GM18499 (cell line): Measurements from ENCODE around the gene NUDT8.
"Not testable (repeated sequence)": the region's sequence is repeated elsewhere in the genome, so short reads cannot be mapped to it uniquely, and the experiment has no call there.

Source experiments
- ATAC-seq: cut with Tn5 transposase; IDR thresholded peaks from one replicate; pipeline ENCODE4 v1.9.1; 2021; ENCODE audit warnings: moderate number of reproducible peaks; ENCODE audit not compliant: insufficient read depth, unreplicated experiment

NUDT8 gene

DNA sequence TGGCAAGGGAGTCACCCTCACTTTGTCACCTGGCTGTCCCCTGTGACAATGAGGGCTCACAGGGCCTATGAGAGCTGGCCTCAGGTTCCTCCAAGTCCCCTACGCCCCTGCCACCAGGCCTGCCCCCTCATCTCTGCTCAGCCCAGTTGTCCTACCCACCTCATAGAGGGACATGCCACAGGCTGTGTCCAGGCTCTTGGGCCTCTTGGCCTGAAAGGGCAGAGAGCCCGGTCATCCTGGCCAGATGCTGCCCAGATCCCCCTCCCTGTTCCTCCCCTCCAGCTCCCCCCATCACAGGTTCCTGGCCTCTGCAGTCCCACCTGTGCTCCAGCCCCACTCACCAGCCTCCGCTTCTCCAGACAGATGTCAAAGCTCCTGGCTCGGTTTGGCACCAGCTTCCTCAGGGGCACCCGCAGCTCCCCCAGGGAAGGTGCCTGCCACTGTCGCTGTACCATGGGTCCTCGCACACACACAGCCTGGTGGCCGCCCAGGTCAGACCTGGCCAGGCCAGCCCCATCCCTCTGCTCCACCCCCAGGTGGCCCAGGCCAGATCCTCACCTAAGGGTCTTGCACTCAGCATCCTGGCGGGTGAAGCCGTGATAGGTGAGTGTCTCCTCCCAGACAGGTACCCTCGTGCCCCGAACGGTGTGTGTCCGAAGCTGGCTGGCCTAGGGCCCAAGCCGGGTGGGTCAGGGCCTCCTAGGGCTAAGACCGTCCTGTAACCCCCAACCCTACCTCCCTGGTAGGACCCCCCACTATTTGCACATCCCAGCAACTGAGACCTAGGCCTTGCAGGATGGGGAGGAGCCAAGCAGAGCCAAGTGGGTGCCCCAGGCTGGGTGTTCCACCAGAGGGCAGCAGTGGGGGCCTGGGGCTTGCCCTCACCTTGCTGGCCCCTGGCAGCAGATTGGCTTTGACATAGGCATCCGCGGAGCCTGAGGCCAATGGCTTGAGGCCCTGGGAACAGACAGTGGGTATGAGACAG is 14.7 kb downstream of the NUDT8 start:
- no peak for ATAC-seq

DNA sequence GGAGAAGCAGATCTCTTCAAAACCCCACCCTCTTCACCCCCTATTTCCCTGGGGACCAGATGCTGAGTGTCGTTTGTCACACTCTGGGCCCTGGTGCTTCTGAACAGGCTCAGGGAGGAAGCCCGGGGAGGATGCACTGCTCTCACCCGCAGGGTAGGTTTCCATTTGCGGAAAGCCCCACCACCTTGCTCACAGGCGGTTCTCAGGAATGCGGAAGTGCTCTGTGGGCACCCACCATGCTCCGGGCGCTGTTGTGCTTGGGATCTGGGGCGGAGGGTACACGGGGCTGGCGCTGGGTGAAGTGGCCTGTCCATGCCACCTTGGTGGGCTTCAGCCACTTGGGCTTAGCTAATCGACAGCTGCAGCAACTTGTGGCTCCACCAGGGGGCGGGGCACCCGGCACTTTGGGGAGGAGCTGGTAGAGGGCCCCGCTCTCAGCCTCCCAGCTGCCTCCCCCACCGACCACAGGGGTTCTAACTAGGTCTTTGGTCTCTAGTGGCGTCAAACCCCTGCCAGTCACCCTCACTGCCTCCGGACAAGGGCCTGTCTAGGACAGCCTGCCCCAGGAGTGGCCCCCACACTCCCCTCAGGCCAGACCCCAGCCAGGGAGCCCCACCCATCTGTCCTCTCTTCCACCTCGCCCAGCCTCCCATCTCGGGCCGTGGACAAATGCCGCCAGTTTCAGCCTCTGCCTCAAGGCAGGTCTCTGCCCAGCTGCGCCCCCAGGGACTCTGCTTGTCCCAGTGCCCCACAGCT is 15.6 kb downstream of the NUDT8 start:
- peak; percentile 61 for ATAC-seq

DNA sequence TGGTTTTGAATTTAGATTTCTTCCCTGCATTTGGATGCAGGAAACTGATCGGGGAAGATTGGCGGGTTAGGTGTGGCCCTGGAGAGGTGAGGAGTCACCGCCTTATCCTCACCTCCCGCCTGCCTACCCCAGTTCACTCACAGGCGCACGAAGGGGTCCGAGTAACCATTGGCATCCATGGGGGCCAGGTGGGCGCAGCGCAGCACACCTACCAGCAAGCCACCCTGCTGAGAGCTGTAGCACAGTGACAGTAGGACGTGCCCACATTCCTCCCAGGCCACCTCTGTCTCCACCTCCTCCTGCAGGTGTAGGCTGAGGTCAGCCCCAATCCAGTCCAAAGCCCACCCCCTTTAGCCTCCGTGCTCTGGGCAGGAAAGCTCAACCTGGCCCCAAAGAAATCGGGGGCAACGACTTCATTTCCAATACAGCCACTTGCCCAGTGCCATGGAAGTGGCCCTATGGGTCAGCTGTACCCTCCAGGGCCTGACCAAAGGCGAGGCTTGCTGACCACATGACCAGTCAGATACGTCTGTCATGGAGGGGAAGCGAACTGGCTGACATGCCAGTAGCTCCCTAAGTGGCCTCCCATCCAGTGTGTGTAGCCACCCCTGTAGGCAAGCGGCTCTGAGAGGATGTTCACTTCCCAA is 16.3 kb downstream of the NUDT8 start:
- ATAC-seq = no peak

DNA sequence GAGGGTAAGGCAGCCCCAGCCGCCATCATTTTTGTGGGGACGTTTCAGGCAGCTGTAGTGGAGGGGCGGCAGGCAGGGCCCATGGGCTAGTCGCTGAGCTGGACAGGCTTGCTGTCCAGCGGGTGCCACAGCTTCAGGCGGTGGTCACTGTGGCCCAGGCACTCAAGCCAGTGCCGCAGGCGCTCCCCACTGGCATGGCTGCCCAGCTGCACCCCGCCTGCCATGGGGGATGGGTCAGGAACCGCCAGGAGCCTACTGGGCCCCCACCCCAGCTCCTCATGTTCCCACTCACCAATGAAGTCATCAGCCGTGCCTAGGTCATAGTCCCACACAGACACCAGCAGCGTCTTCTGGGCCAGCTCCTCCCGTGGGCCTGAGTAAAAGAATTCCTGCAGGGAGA is 17.0 kb downstream of the NUDT8 start:
- no peak for ATAC-seq

DNA sequence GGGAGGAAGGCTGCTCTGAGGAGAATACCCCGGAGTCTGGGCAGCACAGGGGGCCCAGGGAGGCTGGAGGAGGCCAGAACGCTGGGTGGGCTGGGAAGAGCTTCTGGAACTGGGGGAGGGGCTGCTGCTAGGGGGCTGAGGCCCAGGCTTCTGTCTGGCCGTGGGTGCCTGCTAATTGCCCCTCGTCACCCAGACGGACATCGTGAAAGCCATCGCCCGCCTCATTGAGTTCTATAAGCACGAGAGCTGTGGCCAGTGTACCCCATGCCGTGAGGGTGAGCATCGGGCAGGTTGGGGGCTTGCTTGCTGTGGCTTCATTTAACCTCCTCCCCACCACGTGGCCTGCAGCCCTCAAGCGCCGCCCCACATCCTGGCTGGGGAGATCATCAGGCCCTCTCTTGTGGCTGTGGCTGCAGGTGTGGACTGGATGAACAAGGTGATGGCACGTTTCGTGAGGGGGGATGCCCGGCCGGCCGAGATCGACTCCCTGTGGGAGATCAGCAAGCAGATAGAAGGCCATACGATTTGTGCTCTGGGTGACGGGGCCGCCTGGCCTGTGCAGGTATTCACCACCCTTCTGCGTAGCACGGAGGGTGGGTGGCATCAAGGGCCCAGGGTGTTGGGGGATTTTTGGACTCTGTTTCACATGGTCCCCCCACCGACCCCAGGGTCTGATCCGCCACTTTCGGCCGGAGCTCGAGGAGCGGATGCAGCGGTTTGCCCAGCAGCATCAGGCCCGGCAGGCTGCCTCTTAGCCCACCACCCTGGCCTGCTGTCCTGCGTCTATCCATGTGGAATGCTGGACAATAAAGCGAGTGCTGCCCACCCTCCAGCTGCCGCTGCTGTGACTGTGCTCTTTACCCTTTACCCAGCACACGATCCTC is 17.8 kb downstream of the NUDT8 start:
- ATAC-seq = no peak

DNA sequence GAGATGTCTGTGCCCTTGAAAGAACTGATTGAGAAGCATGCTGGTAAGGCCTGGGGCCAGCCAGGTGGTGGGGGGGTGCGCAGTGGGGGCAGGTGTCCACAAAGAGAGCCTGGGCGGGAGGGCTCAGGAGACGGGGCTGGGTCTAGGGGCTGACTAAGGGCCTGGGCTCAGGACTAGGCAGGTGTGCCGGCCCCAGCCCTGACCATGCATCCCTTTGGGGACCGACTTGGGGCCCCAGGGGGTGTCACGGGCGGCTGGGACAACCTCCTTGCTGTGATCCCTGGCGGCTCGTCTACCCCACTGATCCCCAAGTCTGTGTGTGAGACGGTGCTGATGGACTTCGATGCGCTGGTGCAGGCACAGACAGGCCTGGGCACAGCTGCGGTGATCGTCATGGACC is 18.6 kb downstream of the NUDT8 start:
- ATAC-seq = no peak

DNA sequence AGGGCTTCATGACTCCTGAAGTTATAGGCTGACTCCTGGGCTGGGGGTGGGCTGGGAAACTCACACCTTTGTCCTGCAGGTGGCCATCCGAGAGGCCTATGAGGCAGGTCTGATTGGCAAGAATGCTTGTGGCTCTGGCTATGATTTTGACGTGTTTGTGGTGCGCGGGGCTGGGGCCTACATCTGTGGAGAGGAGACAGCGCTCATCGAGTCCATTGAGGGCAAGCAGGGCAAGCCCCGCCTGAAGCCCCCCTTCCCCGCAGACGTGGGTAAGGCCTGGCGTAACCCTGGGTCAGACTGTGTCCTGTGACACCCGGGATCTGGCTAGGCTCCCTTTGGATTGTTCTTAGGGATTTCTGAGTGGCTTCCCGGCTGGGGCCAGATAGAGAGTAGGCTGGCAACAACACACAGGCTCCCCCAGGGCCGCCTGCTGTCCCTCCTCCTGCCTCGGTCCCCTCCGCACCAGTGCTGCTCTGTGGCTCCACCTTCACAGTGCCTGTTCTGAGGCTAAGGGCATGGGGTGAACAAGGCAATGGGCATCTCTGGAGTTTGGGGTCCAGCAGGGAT is 19.4 kb downstream of the NUDT8 start:
- ATAC-seq = no peak

DNA sequence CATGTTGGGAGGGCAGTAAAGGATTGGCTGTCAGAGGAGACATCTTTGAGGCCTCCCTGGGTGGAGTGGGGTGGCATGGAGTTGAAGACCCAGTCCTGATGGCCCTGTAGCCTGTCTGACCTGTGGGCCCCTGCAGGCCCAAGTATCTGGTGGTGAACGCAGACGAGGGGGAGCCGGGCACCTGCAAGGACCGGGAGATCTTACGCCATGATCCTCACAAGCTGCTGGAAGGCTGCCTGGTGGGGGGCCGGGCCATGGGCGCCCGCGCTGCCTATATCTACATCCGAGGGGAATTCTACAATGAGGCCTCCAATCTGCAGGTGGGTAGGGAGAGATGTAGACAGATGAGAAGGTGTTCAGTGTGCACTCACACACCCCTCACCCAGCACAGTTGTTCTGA is 20.4 kb downstream of the NUDT8 start:
- no peak for ATAC-seq

DNA sequence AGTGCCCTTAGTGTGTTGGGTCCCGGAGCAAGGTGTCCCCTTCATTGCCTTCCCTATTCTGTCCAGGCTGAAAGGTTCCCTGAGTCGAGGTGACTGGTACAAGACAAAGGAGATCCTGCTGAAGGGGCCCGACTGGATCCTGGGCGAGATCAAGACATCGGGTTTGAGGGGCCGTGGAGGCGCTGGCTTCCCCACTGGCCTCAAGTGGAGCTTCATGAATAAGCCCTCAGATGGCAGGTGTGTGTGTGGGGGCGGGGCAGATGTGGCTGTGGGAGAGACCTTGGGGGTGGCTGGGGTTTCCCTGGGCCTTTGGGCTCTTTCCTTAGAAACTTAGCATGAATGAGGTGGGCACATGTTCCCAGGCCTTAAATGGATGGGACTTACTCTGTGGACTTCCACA is 21.3 kb downstream of the NUDT8 start:
- ATAC-seq = no peak

DNA sequence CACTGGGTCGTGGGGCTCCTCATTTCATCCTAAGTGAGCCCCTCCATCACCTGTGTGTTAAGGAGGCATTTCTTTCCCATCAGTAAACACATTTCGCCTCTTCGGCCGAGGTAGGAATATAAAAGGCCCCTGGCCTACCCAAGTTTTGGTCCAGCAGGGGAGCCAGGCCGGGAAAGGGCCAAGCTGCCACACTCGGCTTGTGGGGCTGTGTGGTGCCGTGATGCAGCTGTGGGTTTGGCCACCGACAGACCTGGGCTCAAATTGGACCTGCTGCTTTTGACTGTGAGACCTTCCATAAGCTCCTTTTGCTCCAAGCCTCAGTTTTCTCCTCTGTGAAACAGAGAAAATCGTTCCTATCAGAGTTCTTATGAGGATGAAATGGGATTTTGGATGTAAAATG is 22.2 kb downstream of the NUDT8 start:
- no peak for ATAC-seq

DNA sequence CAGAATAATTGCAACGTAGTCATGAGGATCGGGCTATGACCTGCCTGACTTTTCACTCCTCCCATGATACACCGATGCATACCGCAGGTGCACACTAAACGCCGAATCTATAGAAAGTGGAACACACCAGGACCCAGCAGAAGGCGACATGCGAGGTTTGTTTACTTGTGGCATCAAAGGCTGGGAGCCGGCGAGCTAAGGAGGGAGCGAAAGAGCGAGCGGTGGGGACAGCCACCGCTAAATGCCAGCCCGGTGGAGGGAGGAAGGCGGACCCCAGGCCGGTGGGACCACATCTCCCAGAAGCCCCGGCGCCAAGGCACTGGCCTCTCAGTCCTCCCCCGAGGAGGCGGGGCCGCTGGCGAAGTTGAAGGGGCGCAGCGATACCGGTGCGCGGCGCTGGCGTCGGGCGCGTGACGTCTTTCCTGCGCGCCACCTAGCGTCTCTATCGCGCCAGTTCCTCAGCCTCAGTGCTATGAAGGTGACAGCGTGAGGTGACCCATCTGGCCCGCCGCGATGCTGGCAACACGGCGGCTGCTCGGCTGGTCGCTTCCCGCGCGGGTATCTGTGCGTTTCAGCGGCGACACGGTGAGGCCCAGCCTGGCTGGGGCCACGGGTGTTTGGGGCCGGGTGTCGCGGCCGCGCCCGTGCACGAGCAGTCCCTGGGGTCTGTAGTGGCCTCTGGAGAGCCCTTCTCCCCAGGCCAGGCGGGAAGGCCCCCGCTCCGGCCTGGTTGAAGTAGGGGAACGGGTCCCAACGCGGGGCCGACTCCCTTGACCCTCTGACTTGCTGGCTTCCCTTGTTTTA is 23.0 kb downstream of the NUDT8 start, which contains the start of gene NDUFV1:
Gene NDUFV1, plus strand, starts transcription at position 445 of the 804 bp plus-strand sequence. Its CDS starts 69 bp downstream, at position 514.
- peak; percentile 74 for ATAC-seq

DNA sequence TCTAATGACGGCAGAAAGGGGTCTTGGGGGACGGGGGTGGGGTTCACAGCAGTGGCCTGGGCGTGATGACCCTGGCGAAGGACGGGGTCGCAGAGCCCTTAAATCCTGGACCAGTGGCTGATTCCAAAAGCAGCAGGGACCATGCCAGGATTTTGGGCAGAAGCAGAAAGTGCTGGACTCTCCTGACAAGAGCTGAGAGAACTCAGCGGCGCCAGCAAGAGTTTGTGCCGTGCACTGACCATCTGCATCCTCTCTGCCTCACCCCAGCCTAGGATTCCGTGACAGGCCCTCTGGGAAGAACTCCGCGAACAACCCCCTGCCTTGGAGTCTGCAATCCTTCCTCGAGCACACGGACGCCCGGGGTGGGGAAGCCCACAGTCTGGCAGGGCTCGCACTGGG is 23.6 kb downstream of the NUDT8 start:
- ATAC-seq = no peak

DNA sequence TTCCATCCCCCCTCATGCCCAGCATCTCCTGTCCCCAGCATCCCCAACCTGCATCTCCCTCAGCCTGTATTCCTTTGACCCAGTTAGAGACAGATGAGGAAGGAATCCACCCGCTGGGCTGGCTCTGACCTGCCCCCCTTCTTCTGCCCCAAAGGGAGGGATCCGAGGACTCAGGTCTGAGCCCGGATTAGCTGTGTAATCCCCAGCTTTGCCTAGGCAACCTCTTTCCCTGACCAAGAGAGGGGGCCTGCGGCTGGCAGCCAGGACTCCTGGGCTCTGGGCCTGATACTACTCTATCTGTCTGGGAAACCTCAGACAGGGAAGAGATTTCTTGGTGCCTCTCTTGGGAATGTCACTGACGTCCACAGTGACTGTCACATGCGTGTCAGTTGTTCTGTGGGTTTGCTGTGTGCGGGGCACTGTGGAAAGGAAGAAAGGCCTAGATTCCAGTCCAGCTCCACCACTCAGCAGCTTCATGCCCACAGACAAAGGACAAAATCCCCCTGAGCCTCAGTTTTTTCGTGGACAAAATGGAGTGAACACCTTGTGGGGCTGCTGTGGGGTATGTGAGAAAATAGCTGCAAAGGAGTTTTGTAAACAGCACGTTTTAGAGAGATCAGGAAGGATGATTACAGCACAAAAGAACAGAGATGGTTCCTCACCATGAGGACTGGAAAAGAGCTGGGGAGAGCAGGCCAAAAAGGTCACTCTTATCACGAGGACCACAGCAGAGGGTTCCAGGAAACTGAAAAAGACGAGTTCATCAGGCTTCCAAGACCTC is 24.3 kb downstream of the NUDT8 start:
- no peak for ATAC-seq

DNA sequence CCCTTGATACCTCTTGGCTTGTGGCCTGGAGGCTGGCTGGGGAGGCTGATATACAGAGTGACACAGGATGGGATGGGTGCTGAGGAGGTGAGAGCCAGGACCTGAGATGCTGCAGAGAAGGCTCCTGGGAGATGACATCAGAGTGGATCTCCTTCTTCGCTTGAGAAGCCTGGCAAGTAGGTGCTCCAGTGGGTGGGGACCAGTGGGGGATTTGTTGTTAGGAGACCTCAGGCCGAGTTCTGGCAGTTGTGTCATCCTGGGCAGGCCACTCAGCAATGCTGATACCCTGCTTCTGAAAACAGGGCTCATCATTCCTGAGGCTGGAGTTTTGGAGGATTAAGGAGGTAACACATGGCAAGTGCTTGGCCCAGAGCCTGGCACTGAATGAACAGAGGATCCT is 24.9 kb downstream of the NUDT8 start:
- ATAC-seq = no peak

DNA sequence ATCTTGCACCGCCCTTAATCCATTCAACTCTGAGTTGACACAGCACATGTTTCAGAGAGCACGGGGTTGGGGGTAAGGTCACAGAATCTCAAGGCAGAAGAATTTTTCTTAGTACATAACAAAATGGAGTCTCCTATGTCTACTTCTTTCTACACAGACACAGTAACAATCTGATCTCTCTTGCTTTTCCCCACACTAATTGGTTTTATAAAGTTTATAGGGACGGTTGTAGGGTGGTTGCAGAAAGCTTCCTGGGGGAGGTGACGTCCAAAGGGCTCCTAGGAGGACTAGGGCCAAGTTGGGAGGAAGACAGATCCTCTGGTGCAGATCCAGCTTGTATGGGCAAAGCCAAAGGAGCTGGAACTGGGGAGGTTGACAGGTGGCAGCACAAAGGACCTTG is 25.6 kb downstream of the NUDT8 start:
- ATAC-seq = not testable (repeated sequence)

DNA sequence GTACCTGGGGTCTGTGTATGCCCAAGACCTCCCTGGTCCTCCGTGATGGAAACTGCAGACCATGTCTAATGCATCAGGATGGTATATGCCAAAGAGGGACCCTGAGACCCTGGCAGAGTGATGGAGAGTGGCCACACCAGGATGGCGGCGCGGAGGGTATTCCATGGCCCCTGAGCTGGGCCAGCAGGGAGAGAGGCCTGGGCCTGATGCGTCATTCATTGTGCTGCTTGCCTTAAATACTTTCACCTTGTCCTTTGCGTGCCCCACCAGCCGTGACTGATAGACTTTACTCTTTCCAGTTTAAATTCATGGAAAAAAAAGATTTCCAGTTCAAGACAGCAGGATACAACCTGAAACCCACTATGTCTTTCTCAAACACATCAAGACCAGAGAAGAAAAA is 28.6 kb downstream of the NUDT8 start:
- ATAC-seq = no peak

DNA sequence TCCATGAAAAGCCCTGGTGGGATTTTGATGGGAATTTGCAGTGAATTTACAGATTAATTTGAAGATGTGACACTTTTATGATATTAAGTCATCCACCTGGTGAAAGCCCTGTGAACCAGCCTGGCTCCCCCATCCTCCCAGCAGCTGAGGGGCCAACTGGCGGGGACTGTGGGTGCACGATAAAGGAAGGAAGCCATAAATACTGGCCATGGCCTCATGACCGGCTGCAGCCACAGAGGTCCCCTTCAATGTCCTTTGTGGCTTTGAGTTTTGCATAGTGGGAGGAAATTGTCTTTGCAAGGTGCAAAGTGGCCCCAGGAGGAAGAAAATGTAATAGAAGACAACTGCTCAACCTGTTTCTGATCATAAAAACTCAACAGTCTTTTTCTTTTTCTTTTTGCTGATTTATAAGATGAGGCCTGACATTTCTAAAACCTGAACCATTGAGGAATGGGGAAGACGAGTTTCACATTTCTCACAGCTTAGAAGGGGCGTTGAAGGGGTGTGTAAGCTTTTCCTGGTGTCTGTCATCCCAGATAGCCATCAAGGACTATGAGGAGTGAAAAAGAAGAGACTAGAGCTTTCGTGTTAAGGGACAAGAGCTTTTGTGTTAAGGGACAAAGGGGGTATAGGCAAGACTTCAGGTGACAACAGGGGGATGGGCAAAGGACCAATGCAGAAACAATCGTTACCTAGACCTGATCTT is 29.3 kb downstream of the NUDT8 start:
- ATAC-seq = peak; percentile 60
